ENCODE measurements around the gene BAHCC1. TPM values are rescaled to one million over a fixed set of nuclear protein-coding genes. Genes with fewer than 3 reads are reported as not detected.

The BAHCC1 gene
- total and polyA plus RNA-seq, 2 of the 4 experiments (the other 2 are of a cell fraction) = 0.36 to 7.8 TPM

- H3K23ac ChIP-seq (ENCODE audit: low read depth, low read length) = no peak overlapping the region
- peak overlapping the region; percentile 49; the same call in 1 of the 2 replicates for H2AK5ac ChIP-seq (ENCODE audit: low read depth, low read length)
- peaks cover 4% of the 10 kb centered on the region for H3K27me3 ChIP-seq (ENCODE audit: control insufficient read depth, insufficient read depth, low read length)
- no peak overlapping the region for H3K18ac ChIP-seq (ENCODE audit: low read depth, low read length)
- H2AFZ ChIP-seq (replicated peaks; ENCODE audit: low read length, poor library complexity) = peak overlapping the region; percentile 86
- H2BK5ac ChIP-seq (ENCODE audit: low read depth, low read length, poor library complexity, severe bottlenecking) = no peak overlapping the region
- peak overlapping the region; percentile 51 to 58; a peak in 3 of 4 replicates for H4K8ac ChIP-seq (ENCODE audit: low read depth in 2 of 2, low read length in 2 of 2)
- no peak overlapping the region for H3K27ac ChIP-seq (ENCODE audit: insufficient read depth, low read length)
- no peak overlapping the region for H3K4me3 ChIP-seq (ENCODE audit: insufficient read depth, low read depth, low read length)
- dilution Hi-C loops (cut with HindIII; ENCODE audit: low sequenced_read_pairs, unreplicated experiment) (no loop called here), in situ Hi-C loops (cut with MboI; ENCODE audit: low sequenced_read_pairs) (no loop called here), intact Hi-C loops (cut with micrococcal nuclease) (no loop called here)
- no peaks in the 10 kb centered on the region for H3K9me1 ChIP-seq (ENCODE audit: insufficient read depth, low read length)
- H2BK15ac ChIP-seq (ENCODE audit: low read depth, low read length) = no peak overlapping the region
- H3K4me1 ChIP-seq (ENCODE audit: control insufficient read depth, insufficient read depth, low read length) = peaks cover 8% of the 10 kb centered on the region
- H2AK9ac ChIP-seq (replicated peaks; ENCODE audit: low read depth, low read length, poor library complexity) = peak overlapping the region; percentile 82
- peak overlapping the region; percentile 11; the same call in 1 of the 2 replicates for H3K9ac ChIP-seq (ENCODE audit: low read depth, low read length)
- no peak for TF ChIP-seq SMC3 (IDR thresholded peaks at IDR 0.05; ENCODE audit: low read depth, low read length)
- no peak for TF ChIP-seq ELK1 (IDR thresholded peaks at IDR 0.05; ENCODE audit: borderline replicate concordance, low read depth, low read length)
- TF ChIP-seq MAFK (IDR thresholded peaks at IDR 0.05; ENCODE audit: low read depth, low read length) = no peak
- TF ChIP-seq FOS (IDR thresholded peaks at IDR 0.05; ENCODE audit: low read depth, low read length) = no peak
- no peak for TF ChIP-seq BHLHE40 (IDR thresholded peaks at IDR 0.05; ENCODE audit: low read depth, low read length)
- no peak for TF ChIP-seq MXI1 (IDR thresholded peaks at IDR 0.05; ENCODE audit: borderline replicate concordance, low read depth, low read length)
- TF ChIP-seq RCOR1 (IDR thresholded peaks at IDR 0.05; ENCODE audit: insufficient replicate concordance, low read length) = no peak
- no peak for TF ChIP-seq POLR2A (IDR thresholded peaks at IDR 0.05; ENCODE audit: low read depth, low read length)
- no peak for TF ChIP-seq NFE2L2 (IDR thresholded peaks at IDR 0.05; ENCODE audit: low read depth, low read length)
- no peak for TF ChIP-seq RAD21 (IDR thresholded peaks at IDR 0.05; ENCODE audit: low read length)
- no peak for TF ChIP-seq RFX5 (IDR thresholded peaks at IDR 0.05; ENCODE audit: low read depth, low read length)
- no peak for TF ChIP-seq CTCF (conservative IDR thresholded peaks at IDR 0.05; ENCODE audit: low read depth, low read length)
- no peak for TF ChIP-seq MAZ (IDR thresholded peaks at IDR 0.05; ENCODE audit: borderline replicate concordance, low read depth, low read length)
- TF ChIP-seq USF2 (IDR thresholded peaks at IDR 0.05; ENCODE audit: low read depth, low read length) = no peak
- TF ChIP-seq CHD1 (IDR thresholded peaks at IDR 0.05; ENCODE audit: low read depth, low read length) = no peak
- no peak for TF ChIP-seq CEBPB (IDR thresholded peaks at IDR 0.05; ENCODE audit: low read depth, low read length)
- no peak overlapping the region for H3K56ac ChIP-seq (ENCODE audit: extremely low read depth, insufficient read depth, low read length)
- BruUV-seq (replicated peaks) = no TSS peak
- H3K36me3 ChIP-seq (ENCODE audit: control insufficient read depth, insufficient read depth, low read length) = no peaks in the 10 kb centered on the region
- H2BK20ac ChIP-seq (ENCODE audit: low read depth, low read length) = no peak overlapping the region; the same call in 1 of the 2 replicates
- ChIA-PET POLR2A (ENCODE audit: unreplicated experiment) (interaction anchor here (0.9 kb wide), 2 partner anchors 9 to 11 kb away, joined by 3 to 4 read pairs; no protein-coding TSS in a partner anchor), CTCF (interaction anchor here (1.3 kb wide), 1 partner anchor 12 kb away, joined by 4 read pairs; no protein-coding TSS in a partner anchor)
- H4K5ac ChIP-seq (ENCODE audit: low read depth, low read length) = peak overlapping the region; percentile 19
- WGBS, 2 experiments (ENCODE audit: extremely low coverage in 2 of 2, insufficient read length in 1 of 2) = 27% methylated on average over 3 of the region's 7 CpGs; no CpG with 5 or more reads in 1 of the 2 experiments
- H3K4ac ChIP-seq (ENCODE audit: low read depth, low read length) = peak overlapping the region; percentile 73
- no peaks in the 10 kb centered on the region for H3K9me3 ChIP-seq (ENCODE audit: control insufficient read depth, insufficient read depth, low read length)
- H3K14ac ChIP-seq (replicated peaks; ENCODE audit: low read depth, low read length) = no peak overlapping the region
- DNase-seq (no peak), ATAC-seq (ENCODE audit: low read depth) (peak; percentile 71)
- peak overlapping the region; percentile 52 for H4K91ac ChIP-seq (ENCODE audit: insufficient read depth, low read depth, low read length)
- no peaks in the 10 kb centered on the region for H3K79me1 ChIP-seq (ENCODE audit: low read depth in 1 of 2, low read length in 2 of 2)
- no peak overlapping the region for H3K4me2 ChIP-seq (ENCODE audit: low read depth, low read length)
- H2BK120ac ChIP-seq (ENCODE audit: low read depth, low read length) = peak overlapping the region; percentile 59; the same call in 1 of the 2 replicates
- no peaks in the 10 kb centered on the region for H4K20me1 ChIP-seq (ENCODE audit: insufficient read depth, low read length)
Measured at GRCh38 chr17:81500047-81500446, 104.8 kb downstream of the BAHCC1 start.
